WTC11 (cell line): Measurements from ENCODE around the gene COL25A1. TPM values are rescaled to one million over a fixed set of nuclear protein-coding genes. Genes with fewer than 3 reads are reported as not detected.
A peak's percentile ranks its signal among the peaks of the same experiment; 100 is the strongest.

Source experiments
- ATAC-seq: fragments of 200-7000 bp; cut with Tn5 transposase; 2 replicates; pipeline ENCODE4 v1.10.0; 2021; ENCODE audit warnings: mild to moderate bottlenecking, moderate library complexity
- CTCF ChIA-PET: fragments of 300-600 bp; sonication (Branson Sonifier 250); formaldehyde crosslinking; loops from one replicate; lab custom pipeline; 2021; ENCODE audit warnings: antibody characterized with exemption; lab: Charles Lee
- POLR2A ChIA-PET: fragments of 350-600 bp; sonication (Branson Sonifier 250); formaldehyde crosslinking; loops from one replicate; lab custom pipeline; 2021; ENCODE audit warnings: antibody characterized with exemption; lab: Charles Lee
- DNase-seq: peaks from one replicate; pipeline ENCODE4 v3.0.0; 2021; ENCODE audit warnings: low spot score
- H3K27ac Mint-ChIP-seq: 2 replicates; pipeline ENCODE4 v1.8.0; 2021; ENCODE audit warnings: mixed read lengths
- H3K27me3 Mint-ChIP-seq: 2 replicates; pipeline ENCODE4 v1.8.0; 2021; ENCODE audit warnings: low read depth, mild to moderate bottlenecking, moderate library complexity, mixed read lengths
- H3K36me3 Mint-ChIP-seq: 2 replicates; pipeline ENCODE4 v1.8.0; 2021; ENCODE audit warnings: mixed read lengths
- H3K4me1 Mint-ChIP-seq: 2 replicates; pipeline ENCODE4 v1.8.0; 2022; ENCODE audit warnings: mixed read lengths
- H3K4me3 Mint-ChIP-seq: 2 replicates; pipeline ENCODE4 v1.8.0; 2021; ENCODE audit warnings: mild to moderate bottlenecking, moderate library complexity, mixed read lengths
- H3K9me3 Mint-ChIP-seq: 2 replicates; pipeline ENCODE4 v1.8.0; 2021; ENCODE audit warnings: mixed read lengths
- AR ChIP-seq: fragments of 250-450 bp; sonication (Bioruptor Pico); IDR thresholded peaks from 2 replicates; pipeline ENCODE4 v1.9.0; 2021; ENCODE audit warnings: mild to moderate bottlenecking
- ARID4B ChIP-seq: sonication (generic); formaldehyde crosslinking; IDR thresholded peaks from 2 replicates; pipeline ENCODE4 v1.8.0; 2023; ENCODE audit warnings: missing genetic modification reagents, mild to moderate bottlenecking, borderline replicate concordance
- ATF1 ChIP-seq: sonication (generic); formaldehyde crosslinking; IDR thresholded peaks from 2 replicates; pipeline ENCODE4 v1.8.1; 2023; ENCODE audit warnings: mild to moderate bottlenecking, moderate library complexity, missing genetic modification reagents
- CREB1 ChIP-seq: sonication (generic); formaldehyde crosslinking; IDR thresholded peaks from 2 replicates; pipeline ENCODE4 v1.8.0; 2023; ENCODE audit warnings: mild to moderate bottlenecking, missing genetic modification reagents
- KAT7 ChIP-seq: sonication (generic); formaldehyde crosslinking; IDR thresholded peaks from 2 replicates; pipeline ENCODE4 v1.8.1; 2023; ENCODE audit warnings: missing genetic modification reagents, mild to moderate bottlenecking, borderline replicate concordance
- MLX ChIP-seq: sonication (generic); formaldehyde crosslinking; IDR thresholded peaks from 2 replicates; pipeline ENCODE4 v1.8.1; 2023; ENCODE audit warnings: mild to moderate bottlenecking, missing genetic modification reagents, moderate library complexity
- SMAD3 ChIP-seq: sonication (generic); formaldehyde crosslinking; IDR thresholded peaks from 2 replicates; pipeline ENCODE4 v1.8.0; 2022; ENCODE audit warnings: missing genetic modification reagents, mild to moderate bottlenecking, borderline replicate concordance
- ZNF219 ChIP-seq: sonication (generic); formaldehyde crosslinking; IDR thresholded peaks from 2 replicates; pipeline ENCODE4 v1.8.0; 2023; ENCODE audit warnings: missing genetic modification reagents, mild to moderate bottlenecking, borderline replicate concordance
- ZNF281 ChIP-seq: sonication (generic); formaldehyde crosslinking; IDR thresholded peaks from 2 replicates; pipeline ENCODE4 v1.8.0; 2023; ENCODE audit warnings: mild to moderate bottlenecking, missing genetic modification reagents
- ZNF532 ChIP-seq: fragments of 250-450 bp; sonication (Bioruptor Pico); IDR thresholded peaks from 2 replicates; pipeline ENCODE4 v1.9.0; 2021; ENCODE audit warnings: mild to moderate bottlenecking, borderline replicate concordance
- total RNA-seq: library from RNA; stranded (reverse); gene quantifications from 3 replicates; pipeline ENCODE4 v1.2.3, GENCODE V29; 2021

The COL25A1 gene
- total RNA-seq, 1 experiment from 2014 or later, result 6.6 TPM

- no peak for TF ChIP-seq ARID4B (CRISPR knock-in tag)
- TF ChIP-seq, all 79 proteins: peak for 0
Measured at GRCh38 chr4:109207898-109208297, 94.6 kb downstream of the COL25A1 start (continued).

GRCh38 chr4:109207061-109207460 is 95.4 kb downstream of the COL25A1 start:
- TF ChIP-seq ZNF532 (CRISPR knock-in tag) (no peak), MLX (no peak), SMAD3 (no peak), KAT7 (CRISPR knock-in tag) (no peak), ZNF219 (CRISPR knock-in tag) (no peak), CREB1 (CRISPR knock-in tag) (no peak), AR (CRISPR knock-in tag) (no peak)
- ChIA-PET CTCF (interaction anchor here (0.9 kb wide), 1 partner anchor 44 kb away, joined by 3 read pairs; no protein-coding TSS in a partner anchor), POLR2A (no interaction called here)
- no peaks in the 10 kb centered on the region for H3K9me3 Mint-ChIP-seq
- no peaks in the 10 kb centered on the region for H3K36me3 Mint-ChIP-seq
- H3K4me3 Mint-ChIP-seq, result no peak overlapping the region
- H3K27me3 Mint-ChIP-seq, result no peaks in the 10 kb centered on the region
- H3K4me1 Mint-ChIP-seq, result peaks cover 27% of the 10 kb centered on the region
- no peak overlapping the region for H3K27ac Mint-ChIP-seq
- ATAC-seq (0 out of 2 replicates have a peak, but pooled peaks have one; percentile 28), DNase-seq (no peak)

- CTCF ChIA-PET, result no interaction called here
- peak; percentile 12 for DNase-seq
- no peaks in the 10 kb centered on the region for H3K9me3 Mint-ChIP-seq
Measured at GRCh38 chr4:109206620-109207019, 95.8 kb downstream of the COL25A1 start.

More at GRCh38 chr4:109206620-109207019, 95.8 kb downstream of the COL25A1 start:
- Mint-ChIP-seq H3K27ac (0 out of 2 replicates have a peak overlapping the region, but pooled peaks have one; percentile 22), H3K36me3 (no peaks in the 10 kb centered on the region), H3K4me1 (peaks cover 27% of the 10 kb centered on the region), H3K4me3 (no peak overlapping the region), H3K27me3 (no peaks in the 10 kb centered on the region)
- peak; percentile 73 for ATAC-seq
- POLR2A ChIA-PET, result no interaction called here
- TF ChIP-seq ZNF281 (no peak), ATF1 (CRISPR knock-in tag) (no peak)
